CD4-positive, CD25-positive, alpha-beta regulatory T cell (primary cell): ENCODE results near the gene PROKR1. TPM values are rescaled to one million over a fixed set of nuclear protein-coding genes. Genes with fewer than 3 reads are reported as not detected.

Experiments
- ATAC-seq, 2 donors: fragments of 150-1000 bp; cut with Tn5 transposase; one replicate each; pipeline ENCODE4 v1.10.0; 2021; ENCODE audit warnings: low read depth in 2 of 2, moderate number of reproducible peaks in 2 of 2, moderate library complexity in 1 of 2
- DNase-seq, 3 donors: peaks; one replicate each; pipeline versions ENCODE4 v3.0.0 to v3.0.0-alpha.2; 2012 to 2022; ENCODE audit warnings: mixed read lengths in 1 of 3
- H3K27ac ChIP-seq: one replicate; pipeline ENCODE4 v1.7.0; 2013; ENCODE audit warnings: mild to moderate bottlenecking, low read length; ENCODE audit not compliant: insufficient read depth, poor library complexity, severe bottlenecking
- H3K27me3 ChIP-seq: one replicate; pipeline ENCODE4 v1.7.0; 2013; ENCODE audit warnings: low read length; ENCODE audit not compliant: control insufficient read depth, insufficient read depth
- H3K36me3 ChIP-seq: one replicate; pipeline ENCODE4 v1.7.0; 2013; ENCODE audit warnings: mild to moderate bottlenecking, low read length, moderate library complexity; ENCODE audit not compliant: control insufficient read depth, insufficient read depth
- H3K4me1 ChIP-seq: 2 replicates; pipeline ENCODE4 v1.7.0; 2013; ENCODE audit warnings: mild to moderate bottlenecking, low read length; ENCODE audit not compliant: insufficient read depth, control insufficient read depth, poor library complexity, severe bottlenecking
- H3K4me3 ChIP-seq: one replicate; pipeline ENCODE4 v1.7.0; 2013; ENCODE audit warnings: low read depth, mild to moderate bottlenecking, low read length, moderate library complexity
- H3K9me3 ChIP-seq, 2 experiments: 1 replicate in 1 of 2; 2 replicates in 1 of 2; pipeline ENCODE4 v1.7.0; 2013; ENCODE audit warnings: low read length in 2 of 2, mild to moderate bottlenecking in 1 of 2, moderate library complexity in 1 of 2; ENCODE audit not compliant: control insufficient read depth in 2 of 2
- H3K27ac Mint-ChIP-seq, 3 donors: one replicate each; pipeline ENCODE4 v1.8.0; 2020 to 2022; ENCODE audit warnings: mild to moderate bottlenecking in 3 of 3, mixed read lengths in 3 of 3, moderate library complexity in 2 of 3
- H3K27me3 Mint-ChIP-seq: one replicate; pipeline ENCODE4 v1.8.0; 2022; ENCODE audit warnings: mild to moderate bottlenecking, mixed read lengths
- H3K36me3 Mint-ChIP-seq: one replicate; pipeline ENCODE4 v1.8.0; 2020; ENCODE audit warnings: mixed read lengths
- H3K4me1 Mint-ChIP-seq, 4 donors: one replicate each; pipeline ENCODE4 v1.8.0; 2020 to 2022; ENCODE audit warnings: mixed read lengths in 4 of 4, mild to moderate bottlenecking in 1 of 4
- H3K4me3 Mint-ChIP-seq, 4 donors: one replicate each; pipeline ENCODE4 v1.8.0; 2020 to 2022; ENCODE audit warnings: mild to moderate bottlenecking in 4 of 4, mixed read lengths in 4 of 4, moderate library complexity in 3 of 4
- H3K9me3 Mint-ChIP-seq, 7 donors: one replicate each; pipeline ENCODE4 v1.8.0; 2020 to 2022; ENCODE audit warnings: mixed read lengths in 7 of 7, mild to moderate bottlenecking in 3 of 7, moderate library complexity in 2 of 7
- polyA plus RNA-seq, 4 donors: library from polyadenylated mRNA; unstranded; fragments of 300-500 nt; fragmentation: Illumina TruSeq; gene quantifications; one replicate each; pipeline ENCODE4 v1.2.3, GENCODE V29; 2021
- total RNA-seq: library from RNA; stranded (reverse); gene quantifications from one replicate; pipeline ENCODE4 v1.2.3, GENCODE V29; 2022

The PROKR1 gene
- total and polyA plus RNA-seq, 5 donors from 2014 or later, result not detected

- Histone ChIP-seq H3K4me3 (no peak overlapping the region), H3K9me3 (peaks cover 0 to 7% of the 10 kb centered on the region in 2 experiments), H3K27me3 (peaks cover 28% of the 10 kb centered on the region), H3K27ac (no peak overlapping the region), H3K4me1 (no peaks in the 10 kb centered on the region), H3K36me3 (no peaks in the 10 kb centered on the region)
- no peaks in the 10 kb centered on the region for H3K36me3 Mint-ChIP-seq
- DNase-seq (no peak), ATAC-seq (no peak)
- peaks cover under 1 to 11% (median 4%) of the 10 kb centered on the region in 7 donors for H3K9me3 Mint-ChIP-seq
- H3K27me3 Mint-ChIP-seq, result peaks cover 43% of the 10 kb centered on the region
- no peak overlapping the region for H3K4me3 Mint-ChIP-seq
- peaks cover 0 to 1% (median 0%) of the 10 kb centered on the region in 4 donors for H3K4me1 Mint-ChIP-seq
- no peak overlapping the region for H3K27ac Mint-ChIP-seq
Observed at GRCh38 chr2:68637047-68637446, 6.3 kb upstream of the PROKR1 start.

DNA sequence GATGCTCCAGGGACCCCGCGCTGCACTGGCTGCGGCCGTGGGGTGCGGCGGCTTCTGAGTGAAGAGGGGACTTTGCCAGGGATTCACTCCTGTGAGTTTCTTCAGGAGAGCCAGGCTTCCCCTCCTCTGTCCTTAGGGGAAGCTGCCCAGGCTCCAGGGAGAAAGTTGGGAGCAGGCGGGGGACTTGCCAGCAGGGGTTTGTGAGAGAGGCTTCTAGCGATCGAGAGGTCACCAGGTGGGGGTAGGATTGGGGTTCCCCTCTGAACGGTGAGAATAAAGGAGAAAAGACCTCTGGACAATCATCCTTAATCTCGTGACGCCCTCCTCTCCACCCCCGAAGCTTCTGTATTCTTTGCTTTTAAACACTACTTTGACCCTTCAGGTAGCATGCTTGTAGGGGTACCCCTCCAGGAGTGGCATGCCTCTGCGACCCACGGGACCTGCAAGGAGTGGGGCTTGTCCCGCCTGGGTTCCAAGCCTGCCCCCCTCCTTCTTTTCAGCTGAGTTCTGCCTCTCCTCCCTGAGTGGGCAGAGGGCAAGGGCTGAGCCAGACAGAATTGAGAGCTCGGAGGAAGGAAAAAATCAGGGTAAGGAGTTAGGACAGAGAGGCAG, 601 bp downstream of the PROKR1 start:
- Mint-ChIP-seq H3K36me3 (no peaks in the 10 kb centered on the region), H3K27ac (no peak overlapping the region), H3K4me1 (peaks cover 0 to 8% (median 0%) of the 10 kb centered on the region in 4 donors), H3K27me3 (peaks cover 69% of the 10 kb centered on the region), H3K4me3 (peak overlapping the region in 2 of 4 donors; percentile 13 to 61), H3K9me3 (peaks cover 2 to 15% (median 5%) of the 10 kb centered on the region in 7 donors)
- no peak for DNase-seq
- Histone ChIP-seq H3K4me1 (peaks cover 11% of the 10 kb centered on the region), H3K27me3 (peaks cover 56% of the 10 kb centered on the region), H3K9me3 (peaks cover 0 to 7% of the 10 kb centered on the region in 2 experiments), H3K36me3 (no peaks in the 10 kb centered on the region), H3K27ac (no peak overlapping the region), H3K4me3 (no peak overlapping the region)
- peak in 1 of 2 donors; percentile 34 for ATAC-seq

DNA sequence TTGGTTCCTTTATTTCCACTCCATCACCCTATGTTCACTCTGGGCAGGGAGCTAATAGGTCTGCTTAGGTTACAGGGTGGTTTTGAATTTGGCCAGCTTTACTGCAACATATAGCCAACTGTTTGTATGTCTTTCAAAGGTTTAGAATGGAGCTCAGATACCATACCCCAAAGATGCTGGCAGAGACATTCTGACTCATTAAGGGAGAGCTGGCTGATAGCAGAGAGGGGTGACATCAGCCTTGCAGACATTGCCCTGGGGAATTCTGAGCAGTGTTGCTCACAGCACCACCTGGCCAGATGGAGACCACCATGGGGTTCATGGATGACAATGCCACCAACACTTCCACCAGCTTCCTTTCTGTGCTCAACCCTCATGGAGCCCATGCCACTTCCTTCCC, 2.1 kb downstream of the PROKR1 start:
- peaks cover 0 to 8% (median 0%) of the 10 kb centered on the region in 4 donors for H3K4me1 Mint-ChIP-seq
- peaks cover 75% of the 10 kb centered on the region for H3K27me3 Mint-ChIP-seq
- H3K4me3 Mint-ChIP-seq, result no peak overlapping the region
- Histone ChIP-seq H3K9me3 (peaks cover 0 to 7% of the 10 kb centered on the region in 2 experiments), H3K36me3 (no peaks in the 10 kb centered on the region), H3K27ac (no peak overlapping the region), H3K4me1 (peaks cover 11% of the 10 kb centered on the region), H3K4me3 (no peak overlapping the region), H3K27me3 (peaks cover 52% of the 10 kb centered on the region)
- DNase-seq (no peak), ATAC-seq (no peak)
- H3K9me3 Mint-ChIP-seq, result peaks cover 0 to 13% (median 2%) of the 10 kb centered on the region in 7 donors
- no peak overlapping the region for H3K27ac Mint-ChIP-seq
- no peaks in the 10 kb centered on the region for H3K36me3 Mint-ChIP-seq

- H3K27me3 Mint-ChIP-seq, result peaks cover 81% of the 10 kb centered on the region
Observed at GRCh38 chr2:68646303-68646702, 2.9 kb downstream of the PROKR1 start.

GRCh38 chr2:68650645-68651044, 7.3 kb downstream of the PROKR1 start:
- ATAC-seq (no peak), DNase-seq (no peak)
- Mint-ChIP-seq H3K27me3 (peaks cover 82% of the 10 kb centered on the region), H3K27ac (no peak overlapping the region), H3K4me1 (peaks cover 6 to 15% (median 10%) of the 10 kb centered on the region in 4 donors), H3K9me3 (peaks cover 0 to 2% (median 0%) of the 10 kb centered on the region in 7 donors), H3K4me3 (no peak overlapping the region), H3K36me3 (no peaks in the 10 kb centered on the region)
- Histone ChIP-seq H3K36me3 (no peaks in the 10 kb centered on the region), H3K4me1 (peaks cover 12% of the 10 kb centered on the region), H3K27me3 (peaks cover 29% of the 10 kb centered on the region), H3K9me3 (no peaks in the 10 kb centered on the region), H3K4me3 (no peak overlapping the region), H3K27ac (no peak overlapping the region)

More at GRCh38 chr2:68646303-68646702, 2.9 kb downstream of the PROKR1 start:
- H3K4me3 ChIP-seq, result no peak overlapping the region
- H3K36me3 Mint-ChIP-seq, result no peaks in the 10 kb centered on the region
- peaks cover 0 to 5% (median 2%) of the 10 kb centered on the region in 7 donors for H3K9me3 Mint-ChIP-seq
- peaks cover 0 to 10% (median 0%) of the 10 kb centered on the region in 4 donors for H3K4me1 Mint-ChIP-seq
- peaks cover 0 to 2% of the 10 kb centered on the region in 2 experiments for H3K9me3 ChIP-seq
- no peak overlapping the region for H3K27ac ChIP-seq
- DNase-seq (no peak), ATAC-seq (no peak)
- peaks cover 11% of the 10 kb centered on the region for H3K4me1 ChIP-seq
- peaks cover 47% of the 10 kb centered on the region for H3K27me3 ChIP-seq
- H3K27ac Mint-ChIP-seq, result no peak overlapping the region
- no peaks in the 10 kb centered on the region for H3K36me3 ChIP-seq
- H3K4me3 Mint-ChIP-seq, result peak overlapping the region in 1 of 4 donors; percentile 70

- H3K9me3 Mint-ChIP-seq, result peaks cover 0 to under 1% (median 0%) of the 10 kb centered on the region in 7 donors
- Histone ChIP-seq H3K9me3 (no peaks in the 10 kb centered on the region), H3K36me3 (no peaks in the 10 kb centered on the region), H3K27me3 (peaks cover 23% of the 10 kb centered on the region), H3K4me3 (no peak overlapping the region), H3K27ac (no peak overlapping the region), H3K4me1 (peaks cover 12% of the 10 kb centered on the region)
- ATAC-seq (no peak), DNase-seq (no peak)
- peaks cover 62% of the 10 kb centered on the region for H3K27me3 Mint-ChIP-seq
- H3K4me3 Mint-ChIP-seq, result peak overlapping the region in 1 of 4 donors; percentile 17
- no peaks in the 10 kb centered on the region for H3K36me3 Mint-ChIP-seq
- no peak overlapping the region for H3K27ac Mint-ChIP-seq
- peaks cover 6 to 15% (median 10%) of the 10 kb centered on the region in 4 donors for H3K4me1 Mint-ChIP-seq
Observed at GRCh38 chr2:68653034-68653433, 9.7 kb downstream of the PROKR1 start.

- H3K36me3 ChIP-seq, result no peaks in the 10 kb centered on the region
- peak; percentile 53 to 57 for ATAC-seq
- H3K27ac Mint-ChIP-seq, result no peak overlapping the region
- H3K9me3 ChIP-seq, result no peaks in the 10 kb centered on the region
- H3K27ac ChIP-seq, result no peak overlapping the region
- peaks cover 6 to 15% (median 10%) of the 10 kb centered on the region in 4 donors for H3K4me1 Mint-ChIP-seq
- no peaks in the 10 kb centered on the region for H3K36me3 Mint-ChIP-seq
- H3K4me3 ChIP-seq, result peak overlapping the region; percentile 29
- H3K27me3 ChIP-seq, result peaks cover 20% of the 10 kb centered on the region
- peaks cover 12% of the 10 kb centered on the region for H3K4me1 ChIP-seq
- H3K27me3 Mint-ChIP-seq, result peaks cover 62% of the 10 kb centered on the region
- no peak overlapping the region for H3K4me3 Mint-ChIP-seq
- DNase-seq, result peak in 1 of 3 donors; percentile 75
- no peaks in the 10 kb centered on the region for H3K9me3 Mint-ChIP-seq
Observed at GRCh38 chr2:68653538-68653982, 10.2 kb downstream of the PROKR1 start.

GRCh38 chr2:68658266-68658665, 14.9 kb downstream of the PROKR1 start:
- peaks cover 0 to 2% (median 0%) of the 10 kb centered on the region in 7 donors for H3K9me3 Mint-ChIP-seq
- peaks cover 50% of the 10 kb centered on the region for H3K27me3 Mint-ChIP-seq
- peaks cover 23% of the 10 kb centered on the region for H3K27me3 ChIP-seq
- DNase-seq (no peak), ATAC-seq (no peak)
- H3K27ac Mint-ChIP-seq, result no peak overlapping the region
- H3K27ac ChIP-seq, result no peak overlapping the region
- H3K4me1 ChIP-seq, result peaks cover 11% of the 10 kb centered on the region
- H3K36me3 ChIP-seq, result no peaks in the 10 kb centered on the region
- H3K36me3 Mint-ChIP-seq, result no peaks in the 10 kb centered on the region
- H3K4me1 Mint-ChIP-seq, result peaks cover 6 to 12% (median 7%) of the 10 kb centered on the region in 4 donors
- H3K4me3 Mint-ChIP-seq, result no peak overlapping the region
- H3K9me3 ChIP-seq, result no peaks in the 10 kb centered on the region
- no peak overlapping the region for H3K4me3 ChIP-seq
